ENCODE results near the gene JADE2. TPM values are rescaled to one million over a fixed set of nuclear protein-coding genes. Genes with fewer than 3 reads are reported as not detected.

The JADE2 gene
- total and polyA plus RNA-seq, 2 experiments from 2014 or later = 16.2 to 40.8 TPM

- no peaks in the 10 kb centered on the region for H3K36me3 ChIP-seq (ENCODE audit: insufficient read depth)
- Mint-ChIP-seq H3K27ac (no peak overlapping the region), H3K4me1 (peaks cover 37% of the 10 kb centered on the region), H3K9me3 (no peaks in the 10 kb centered on the region), H3K4me3 (no peak overlapping the region; the same call in 2 of the 3 replicates), H3K27me3 (ENCODE audit: insufficient read depth, low read depth, poor library complexity) (peaks cover 2% of the 10 kb centered on the region), H3K36me3 (ENCODE audit: low read depth) (no peaks in the 10 kb centered on the region; the same call in 2 of the 3 replicates)
- H3F3A ChIP-seq (replicated peaks; ENCODE audit: low read depth) = peaks cover 7% of the 10 kb centered on the region; the same call in 1 of the 2 replicates
- no peak overlapping the region for H3K27ac ChIP-seq (ENCODE audit: low read depth)
- H3K4me3 ChIP-seq = no peak overlapping the region
- DNase-seq (ENCODE audit: low spot score) (no peak), ATAC-seq (no peak)
- 0 out of 2 replicates have a peak, but pooled peaks cover 8% of the 10 kb centered on the region for H3K9me2 ChIP-seq (ENCODE audit: insufficient read depth)
- H3K79me2 ChIP-seq (replicated peaks; ENCODE audit: insufficient read depth) = no peaks in the 10 kb centered on the region
- no peak overlapping the region for H3K4me2 ChIP-seq
- no peaks in the 10 kb centered on the region for H3K27me3 ChIP-seq (ENCODE audit: insufficient read depth)
- TF ChIP-seq ZNF331 (CRISPR knock-in tag; IDR thresholded peaks at IDR 0.05; ENCODE audit: low read depth) (no peak), STAT1 (IDR thresholded peaks at IDR 0.05; ENCODE audit: unreplicated experiment) (no peak), NANOG (IDR thresholded peaks at IDR 0.05; ENCODE audit: borderline replicate concordance) (no peak), ETS1 (IDR thresholded peaks at IDR 0.05) (no peak), CTCF (conservative IDR thresholded peaks at IDR 0.05; ENCODE audit: low read depth in 2 of 2) (no peak), ZNF114 (CRISPR knock-in tag; IDR thresholded peaks at IDR 0.05) (no peak)
- H4K20me1 ChIP-seq (replicated peaks; ENCODE audit: insufficient read depth) = no peaks in the 10 kb centered on the region
- H2AFZ ChIP-seq = peak overlapping the region; percentile 76; the same call in 1 of the 2 replicates
- peaks cover 37% of the 10 kb centered on the region for H3K4me1 ChIP-seq (ENCODE audit: insufficient read depth)
These were observed 68.9 kb downstream of the JADE2 start for GRCh38 chr5:134594336-134594735.

GRCh38 chr5:134594797-134595457 is 69.5 kb downstream of the JADE2 start:
- Mint-ChIP-seq H3K4me3 (no peak overlapping the region; the same call in 2 of the 3 replicates), H3K36me3 (ENCODE audit: low read depth) (no peaks in the 10 kb centered on the region; the same call in 2 of the 3 replicates), H3K9me3 (no peaks in the 10 kb centered on the region), H3K27ac (no peak overlapping the region), H3K4me1 (peaks cover 37% of the 10 kb centered on the region), H3K27me3 (ENCODE audit: insufficient read depth, low read depth, poor library complexity) (peaks cover 3% of the 10 kb centered on the region)
- H3K27ac ChIP-seq (ENCODE audit: low read depth) = no peak overlapping the region
- no peak overlapping the region for H3K4me3 ChIP-seq
- H4K20me1 ChIP-seq (replicated peaks; ENCODE audit: insufficient read depth) = no peaks in the 10 kb centered on the region
- DNase-seq (ENCODE audit: low spot score) (no peak), ATAC-seq (no peak)
- peaks cover 37% of the 10 kb centered on the region for H3K4me1 ChIP-seq (ENCODE audit: insufficient read depth)
- H3K9me2 ChIP-seq (ENCODE audit: insufficient read depth) = 0 out of 2 replicates have a peak, but pooled peaks cover 8% of the 10 kb centered on the region
- H2AFZ ChIP-seq = peak overlapping the region; percentile 76
- no peak overlapping the region; the same call in 1 of the 2 replicates for H3K4me2 ChIP-seq
- no peaks in the 10 kb centered on the region for H3K27me3 ChIP-seq (ENCODE audit: insufficient read depth)
- no peaks in the 10 kb centered on the region for H3K79me2 ChIP-seq (replicated peaks; ENCODE audit: insufficient read depth)
- no peaks in the 10 kb centered on the region for H3K36me3 ChIP-seq (ENCODE audit: insufficient read depth)
- H3F3A ChIP-seq (replicated peaks; ENCODE audit: low read depth) = peaks cover 7% of the 10 kb centered on the region; the same call in 1 of the 2 replicates
- TF ChIP-seq NANOG (IDR thresholded peaks at IDR 0.05; ENCODE audit: borderline replicate concordance) (no peak), ZNF114 (CRISPR knock-in tag; IDR thresholded peaks at IDR 0.05) (no peak), ZNF331 (CRISPR knock-in tag; IDR thresholded peaks at IDR 0.05; ENCODE audit: low read depth) (no peak), ZNF462 (CRISPR knock-in tag; IDR thresholded peaks at IDR 0.05) (no peak), CREB1 (CRISPR knock-in tag; IDR thresholded peaks at IDR 0.05; ENCODE audit: low read depth) (no peak), EZH2phosphoT487 (IDR thresholded peaks at IDR 0.05; ENCODE audit: unreplicated experiment) (no peak), STAT1 (IDR thresholded peaks at IDR 0.05; ENCODE audit: unreplicated experiment) (no peak), ETS1 (IDR thresholded peaks at IDR 0.05) (no peak), POLR2AphosphoS5 (IDR thresholded peaks at IDR 0.05; ENCODE audit: low read depth) (no peak)

All from GM23338 (cell line).